ENCODE measurements around the gene COQ3. TPM values are rescaled to one million over a fixed set of nuclear protein-coding genes. Genes with fewer than 3 reads are reported as not detected.

COQ3 gene
- polyA plus RNA-seq, 1 donor from 2014 or later, result 23.0 TPM

DNA sequence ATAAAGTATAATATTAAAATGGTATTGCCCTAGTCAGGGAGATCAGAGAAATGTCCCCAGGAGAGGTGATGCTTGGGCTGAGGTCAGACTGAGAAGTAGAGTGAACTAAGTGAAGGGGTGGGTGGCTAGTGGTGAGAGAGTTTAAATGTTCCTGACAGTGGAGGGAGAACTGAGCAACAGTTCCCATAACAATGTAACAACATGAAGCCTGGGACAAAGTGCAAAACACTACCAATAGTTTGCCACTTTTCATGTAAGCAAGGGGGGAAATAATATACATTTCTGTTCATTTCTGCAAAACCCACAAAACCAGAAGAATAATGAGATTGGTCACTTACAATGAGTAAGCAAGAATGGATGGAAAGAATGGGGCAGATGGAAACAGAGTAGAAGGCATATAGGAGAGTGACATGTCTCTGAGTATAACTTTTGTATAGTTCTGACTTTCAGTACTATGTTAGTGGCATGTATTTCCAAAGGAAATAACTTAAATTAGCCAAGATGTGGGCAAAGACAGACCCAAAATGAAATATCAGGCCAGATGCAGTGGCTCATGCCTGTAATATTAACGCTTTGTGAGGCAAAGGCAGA lies 31.2 kb downstream of the COQ3 start:
- Histone ChIP-seq H3F3A (ENCODE audit: insufficient read depth, low read length, poor library complexity, severe bottlenecking) (no peaks in the 10 kb centered on the region), H3K9me3 (ENCODE audit: low read length) (no peaks in the 10 kb centered on the region), H3K9ac (ENCODE audit: low read length) (no peak overlapping the region), H4K20me1 (ENCODE audit: insufficient read depth) (no peaks in the 10 kb centered on the region), H3K27me3 (ENCODE audit: insufficient read depth, low read depth, low read length) (no peaks in the 10 kb centered on the region), H3K79me2 (replicated peaks; ENCODE audit: insufficient read depth, low read length) (no peaks in the 10 kb centered on the region), H3K27ac (ENCODE audit: low read length) (no peak overlapping the region), H3K9me2 (ENCODE audit: insufficient read depth, low read length) (no peaks in the 10 kb centered on the region), H3K4me3 (ENCODE audit: low read length) (no peak overlapping the region), H2AFZ (ENCODE audit: low read depth, low read length) (no peak overlapping the region), H3K4me2 (ENCODE audit: low read length) (no peak overlapping the region), H3K36me3 (ENCODE audit: insufficient read depth, low read length) (no peaks in the 10 kb centered on the region)
- TF ChIP-seq POLR2AphosphoS5 (IDR thresholded peaks at IDR 0.05) (no peak), CTCF (IDR thresholded peaks at IDR 0.05; ENCODE audit: poor library complexity, severe bottlenecking) (no peak), REST (IDR thresholded peaks at IDR 0.05; ENCODE audit: borderline replicate concordance) (no peak), RAD21 (conservative IDR thresholded peaks at IDR 0.05) (no peak), SMC3 (conservative IDR thresholded peaks at IDR 0.05; ENCODE audit: poor library complexity) (no peak)

DNA sequence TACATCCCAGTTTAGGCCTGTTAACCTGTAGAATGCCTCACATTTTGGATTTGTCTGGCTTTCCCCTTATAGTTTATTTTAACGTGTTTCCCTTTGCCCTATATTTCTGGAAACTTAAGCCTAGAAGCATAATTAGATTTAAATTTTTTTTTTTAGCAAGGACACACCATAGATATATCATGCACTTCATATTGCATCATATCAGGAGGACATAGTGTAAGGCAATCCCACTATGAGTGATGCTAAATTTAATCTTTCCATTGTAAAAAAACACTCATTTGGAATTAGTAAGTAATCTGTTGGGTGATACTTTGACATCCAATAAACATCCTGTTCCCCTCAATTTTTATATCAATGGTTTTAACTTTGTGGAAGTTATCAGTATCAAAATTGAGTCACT lies 34.2 kb downstream of the COQ3 start:
- TF ChIP-seq SMC3 (conservative IDR thresholded peaks at IDR 0.05; ENCODE audit: poor library complexity) (no peak), REST (IDR thresholded peaks at IDR 0.05; ENCODE audit: borderline replicate concordance) (no peak), EZH2 (IDR thresholded peaks at IDR 0.05; ENCODE audit: borderline replicate concordance, insufficient read depth, low read length, poor library complexity, severe bottlenecking) (no peak), MXI1 (conservative IDR thresholded peaks at IDR 0.05; ENCODE audit: poor library complexity, severe bottlenecking) (no peak), RAD21 (conservative IDR thresholded peaks at IDR 0.05) (no peak), EP300 (conservative IDR thresholded peaks at IDR 0.05; ENCODE audit: poor library complexity, severe bottlenecking) (no peak), POLR2AphosphoS5 (IDR thresholded peaks at IDR 0.05) (no peak), TAF1 (IDR thresholded peaks at IDR 0.05; ENCODE audit: low read depth) (no peak), CTCF (IDR thresholded peaks at IDR 0.05; ENCODE audit: poor library complexity, severe bottlenecking) (no peak)
- no peaks in the 10 kb centered on the region for H3K36me3 ChIP-seq (ENCODE audit: insufficient read depth, low read length)

More for the DNA sequence above, 34.2 kb downstream of the COQ3 start:
- Histone ChIP-seq H2AFZ (ENCODE audit: low read depth, low read length) (no peak overlapping the region), H3K4me3 (ENCODE audit: low read length) (no peak overlapping the region), H3K4me2 (ENCODE audit: low read length) (no peak overlapping the region), H3K27ac (ENCODE audit: low read length) (no peak overlapping the region), H3K79me2 (replicated peaks; ENCODE audit: insufficient read depth, low read length) (no peaks in the 10 kb centered on the region), H3K27me3 (ENCODE audit: insufficient read depth, low read depth, low read length) (no peaks in the 10 kb centered on the region), H3K9ac (ENCODE audit: low read length) (no peak overlapping the region), H4K20me1 (ENCODE audit: insufficient read depth) (no peaks in the 10 kb centered on the region), H3F3A (ENCODE audit: insufficient read depth, low read length, poor library complexity, severe bottlenecking) (no peaks in the 10 kb centered on the region), H3K9me3 (ENCODE audit: low read length) (no peaks in the 10 kb centered on the region), H3K9me2 (ENCODE audit: insufficient read depth, low read length) (no peaks in the 10 kb centered on the region)

Data from neural cell (in vitro differentiated cells).